ENCODE measurements around the gene ACAP1. TPM values are rescaled to one million over a fixed set of nuclear protein-coding genes. Genes with fewer than 3 reads are reported as not detected.
"Not testable (repeated sequence)": the region's sequence is repeated elsewhere in the genome, so short reads cannot be mapped to it uniquely, and the experiment has no call there.

Gene ACAP1
- polyA plus RNA-seq, 1 experiment, result 0.35 TPM

DNA sequence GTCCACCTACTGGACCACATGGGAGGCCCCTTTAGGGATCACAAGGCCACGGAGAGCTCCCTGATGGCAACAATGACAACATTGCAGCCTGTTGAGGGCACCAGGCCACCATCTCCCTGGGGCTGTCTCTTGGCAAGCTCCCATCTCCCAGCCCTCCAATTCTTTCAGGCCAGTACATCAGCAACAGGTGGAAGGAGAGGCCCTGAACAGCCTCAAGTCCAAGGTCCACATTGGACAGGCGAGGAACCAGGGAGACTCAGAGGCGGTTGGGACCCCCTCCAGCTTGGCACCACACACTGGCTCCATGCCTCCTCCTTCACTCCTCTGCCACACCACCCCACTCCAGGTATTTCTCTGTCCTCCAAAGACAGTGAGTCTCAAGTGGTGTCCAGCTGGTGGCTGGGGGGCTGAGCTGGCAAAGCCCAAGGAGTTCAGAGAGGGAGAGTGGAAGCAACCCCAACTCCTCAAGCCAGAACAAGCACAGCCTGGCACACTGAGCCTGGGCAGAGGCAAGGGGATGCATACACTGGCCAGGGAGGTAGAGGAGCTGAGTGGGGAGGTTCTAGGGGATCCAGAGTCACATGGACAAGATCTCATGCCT is 1.3 kb upstream of the ACAP1 start:
- Histone ChIP-seq H3K9me3 (ENCODE audit: control insufficient read depth, insufficient read depth, low read length) (no peaks in the 10 kb centered on the region), H3K27ac (ENCODE audit: low read depth, low read length) (no peak overlapping the region), H3K4me3 (ENCODE audit: low read depth, low read length) (no peak overlapping the region), H3K27me3 (ENCODE audit: control insufficient read depth, insufficient read depth, low read length) (peaks cover 12% of the 10 kb centered on the region)
- TF ChIP-seq, protein P1, sequence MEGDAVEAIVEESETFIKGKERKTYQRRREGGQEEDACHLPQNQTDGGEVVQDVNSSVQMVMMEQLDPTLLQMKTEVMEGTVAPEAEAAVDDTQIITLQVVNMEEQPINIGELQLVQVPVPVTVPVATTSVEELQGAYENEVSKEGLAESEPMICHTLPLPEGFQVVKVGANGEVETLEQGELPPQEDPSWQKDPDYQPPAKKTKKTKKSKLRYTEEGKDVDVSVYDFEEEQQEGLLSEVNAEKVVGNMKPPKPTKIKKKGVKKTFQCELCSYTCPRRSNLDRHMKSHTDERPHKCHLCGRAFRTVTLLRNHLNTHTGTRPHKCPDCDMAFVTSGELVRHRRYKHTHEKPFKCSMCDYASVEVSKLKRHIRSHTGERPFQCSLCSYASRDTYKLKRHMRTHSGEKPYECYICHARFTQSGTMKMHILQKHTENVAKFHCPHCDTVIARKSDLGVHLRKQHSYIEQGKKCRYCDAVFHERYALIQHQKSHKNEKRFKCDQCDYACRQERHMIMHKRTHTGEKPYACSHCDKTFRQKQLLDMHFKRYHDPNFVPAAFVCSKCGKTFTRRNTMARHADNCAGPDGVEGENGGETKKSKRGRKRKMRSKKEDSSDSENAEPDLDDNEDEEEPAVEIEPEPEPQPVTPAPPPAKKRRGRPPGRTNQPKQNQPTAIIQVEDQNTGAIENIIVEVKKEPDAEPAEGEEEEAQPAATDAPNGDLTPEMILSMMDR (IDR thresholded peaks at IDR 0.05; ENCODE audit: low read depth, low read length), result no peak
- no peak for DNase-seq (ENCODE audit: low read depth, low spot score)
- ChIA-PET POLR2A (interaction anchor here (1.0 kb wide), 1 partner anchor 10 kb away, joined by 3 read pairs; no protein-coding TSS in a partner anchor), CTCF (interaction anchor here (1.2 to 1.7 kb wide), 2 partner anchors 10 kb away, joined by 4 to 7 read pairs; no protein-coding TSS in a partner anchor)

DNA sequence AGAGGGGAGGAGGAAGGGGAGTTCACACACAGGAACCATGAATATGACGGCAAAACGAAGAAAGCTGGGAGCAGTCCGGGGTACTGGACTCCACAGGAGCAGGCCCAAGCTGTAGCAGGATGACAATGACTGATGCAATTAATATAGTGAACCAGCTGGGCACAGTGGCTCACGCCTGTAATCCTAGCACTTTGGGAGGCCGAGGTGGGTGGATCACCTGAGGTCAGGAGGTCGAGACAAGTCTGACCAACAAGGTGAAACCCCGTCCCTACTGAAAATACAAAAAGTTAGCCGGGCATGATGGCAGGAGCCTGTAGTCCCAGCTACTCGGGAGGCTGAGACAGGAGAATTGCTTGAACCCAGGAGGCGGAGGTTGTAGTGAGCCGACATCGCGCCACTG is 564 bp upstream of the ACAP1 start:
- not testable (repeated sequence) for H3K4me3 ChIP-seq (ENCODE audit: low read depth, low read length); H3K9me3 ChIP-seq (ENCODE audit: control insufficient read depth, insufficient read depth, low read length); H3K27ac ChIP-seq (ENCODE audit: low read depth, low read length); DNase-seq (ENCODE audit: low read depth, low spot score)
- CTCF ChIA-PET, result interaction anchor here (1.7 to 2.3 kb wide), 2 partner anchors 10 to 11 kb away, joined by 4 to 12 read pairs; no protein-coding TSS in a partner anchor
- H3K27me3 ChIP-seq (ENCODE audit: control insufficient read depth, insufficient read depth, low read length), result peaks cover 12% of the 10 kb centered on the region
- POLR2A ChIA-PET, result interaction anchor here (1.0 kb wide), 1 partner anchor 9 kb away, joined by 3 read pairs; no protein-coding TSS in a partner anchor

DNA sequence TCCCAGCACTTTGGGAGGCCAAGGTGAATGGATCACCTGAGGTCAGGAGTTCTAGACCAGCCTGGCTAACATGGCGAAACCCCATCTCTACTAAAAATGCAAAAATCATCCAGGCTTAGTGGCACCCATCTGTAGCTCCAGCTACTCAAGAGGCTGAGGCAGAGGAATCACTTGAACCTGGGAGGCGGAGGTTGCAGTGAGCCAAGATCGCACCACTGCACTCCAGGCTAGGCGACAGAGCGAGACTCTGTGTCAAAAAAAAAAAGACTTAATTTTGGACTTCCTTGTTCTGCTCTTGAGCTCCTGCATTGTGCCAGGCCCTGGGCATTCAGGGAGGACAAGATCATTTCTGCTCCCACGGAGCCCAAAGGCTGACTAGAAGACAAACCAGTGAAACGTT is 1.3 kb downstream of the ACAP1 start:
- H3K9me3 ChIP-seq (ENCODE audit: control insufficient read depth, insufficient read depth, low read length); DNase-seq (ENCODE audit: low read depth, low spot score); H3K27ac ChIP-seq (ENCODE audit: low read depth, low read length); H3K27me3 ChIP-seq (ENCODE audit: control insufficient read depth, insufficient read depth, low read length); POLR2A ChIA-PET; H3K4me3 ChIP-seq (ENCODE audit: low read depth, low read length): not testable (repeated sequence)
- CTCF ChIA-PET, result interaction anchor here (0.7 to 2.3 kb wide), 2 partner anchors 8 to 18 kb away, joined by 5 to 12 read pairs; partner anchors contain the start of gene TMEM95

DNA sequence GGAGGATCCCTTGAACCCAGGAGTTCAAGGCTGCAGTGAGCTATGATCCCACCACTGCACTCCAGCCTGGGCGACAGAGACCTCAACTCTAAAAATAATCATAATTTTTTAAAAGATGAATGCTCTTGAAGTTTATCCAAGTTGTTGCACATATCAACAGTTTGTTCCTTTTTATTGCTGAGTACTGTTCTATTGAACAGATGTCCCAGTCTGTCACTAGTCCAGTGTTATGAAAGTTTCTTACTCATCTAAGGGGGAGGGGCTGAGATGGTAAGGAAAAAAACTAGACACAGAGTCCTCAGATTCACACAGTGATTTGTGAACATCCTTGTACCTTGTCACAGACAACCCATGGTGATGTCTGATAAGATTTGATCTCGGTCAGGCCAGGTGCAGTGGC is 3.9 kb downstream of the ACAP1 start:
- no peak overlapping the region for H3K27ac ChIP-seq (ENCODE audit: low read depth, low read length)
- CTCF ChIA-PET, result interaction anchor here (0.6 to 0.9 kb wide), 2 partner anchors 8 to 294 kb away, joined by 3 to 11 read pairs; no protein-coding TSS in a partner anchor
- H3K4me3 ChIP-seq (ENCODE audit: low read depth, low read length), result no peak overlapping the region
- peaks cover 12% of the 10 kb centered on the region for H3K27me3 ChIP-seq (ENCODE audit: control insufficient read depth, insufficient read depth, low read length)
- H3K9me3 ChIP-seq (ENCODE audit: control insufficient read depth, insufficient read depth, low read length), result no peaks in the 10 kb centered on the region; the same call in 1 of the 2 replicates
- TF ChIP-seq, protein P1 (IDR thresholded peaks at IDR 0.05; ENCODE audit: low read depth, low read length), result no peak
- POLR2A ChIA-PET, result no interaction called here
- DNase-seq (ENCODE audit: low read depth, low spot score), result no peak

DNA sequence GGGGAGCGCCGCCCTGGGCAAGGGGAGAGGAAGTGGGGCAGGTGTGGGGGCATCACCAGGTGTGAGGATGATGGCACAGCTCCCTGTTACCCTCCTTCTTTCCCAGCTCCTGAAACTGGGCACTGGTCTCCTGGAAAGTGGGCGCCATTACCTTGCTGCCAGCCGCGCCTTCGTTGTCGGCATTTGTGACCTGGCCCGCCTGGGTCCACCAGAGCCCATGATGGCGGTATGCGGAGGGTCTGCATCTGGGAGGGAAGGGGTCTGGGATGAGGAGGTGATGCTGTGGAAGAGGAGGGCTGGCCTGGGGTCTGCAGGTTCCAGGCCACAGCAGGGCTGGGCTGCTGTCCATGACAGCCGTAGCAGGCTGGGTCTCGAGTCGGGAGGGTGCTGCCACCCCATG is 5.5 kb downstream of the ACAP1 start:
- Histone ChIP-seq H3K27me3 (ENCODE audit: control insufficient read depth, insufficient read depth, low read length) (peaks cover 10% of the 10 kb centered on the region), H3K9me3 (ENCODE audit: control insufficient read depth, insufficient read depth, low read length) (no peaks in the 10 kb centered on the region; the same call in 1 of the 2 replicates), H3K4me3 (ENCODE audit: low read depth, low read length) (no peak overlapping the region), H3K27ac (ENCODE audit: low read depth, low read length) (no peak overlapping the region)
- ChIA-PET POLR2A (interaction anchor here (1.9 kb wide), 1 partner anchor 12 kb away, joined by 5 read pairs; the partner anchor contains the start of gene NEURL4), CTCF (interaction anchor here (1.1 kb wide), 1 partner anchor 17 kb away, joined by 3 read pairs; no protein-coding TSS in a partner anchor)
- no peak for DNase-seq (ENCODE audit: low read depth, low spot score)
- TF ChIP-seq, protein P1 (IDR thresholded peaks at IDR 0.05; ENCODE audit: low read depth, low read length), result no peak

DNA sequence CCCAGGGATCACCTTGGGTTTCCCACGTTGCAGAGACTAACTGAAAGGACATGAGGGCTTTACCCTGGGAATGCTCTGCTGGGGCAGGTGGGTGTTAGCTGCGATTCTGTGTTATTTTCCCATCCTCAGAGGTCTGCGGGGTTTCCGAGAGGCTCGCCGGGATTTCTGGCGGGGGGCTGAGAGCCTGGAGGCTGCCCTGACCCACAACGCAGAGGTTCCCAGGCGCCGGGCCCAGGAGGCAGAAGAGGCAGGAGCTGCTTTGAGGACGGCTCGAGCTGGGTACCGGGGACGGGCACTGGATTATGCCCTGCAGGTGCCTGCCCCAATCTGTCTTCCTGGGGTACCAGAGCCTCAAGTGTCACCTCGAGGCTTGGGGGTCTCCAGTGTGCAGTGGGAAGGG is 6.9 kb downstream of the ACAP1 start:
- no peaks in the 10 kb centered on the region; the same call in 1 of the 2 replicates for H3K9me3 ChIP-seq (ENCODE audit: control insufficient read depth, insufficient read depth, low read length)
- CTCF ChIA-PET, result interaction anchor here (1.0 kb wide), 1 partner anchor 46 kb away, joined by 3 read pairs; no protein-coding TSS in a partner anchor
- no peak overlapping the region for H3K27ac ChIP-seq (ENCODE audit: low read depth, low read length)
- H3K27me3 ChIP-seq (ENCODE audit: control insufficient read depth, insufficient read depth, low read length), result peaks cover 7% of the 10 kb centered on the region
- TF ChIP-seq, protein P1 (IDR thresholded peaks at IDR 0.05; ENCODE audit: low read depth, low read length), result no peak
- POLR2A ChIA-PET, result interaction anchor here (1.9 kb wide), 1 partner anchor 14 kb away, joined by 5 read pairs; the partner anchor contains the start of gene NEURL4
- H3K4me3 ChIP-seq (ENCODE audit: low read depth, low read length), result no peak overlapping the region
- DNase-seq (ENCODE audit: low read depth, low spot score), result no peak

Data from AG04450 (cell line).